T47D (cell line): Measurements from ENCODE around the gene CLEC18C.
"Not testable (repeated sequence)": the region's sequence is repeated elsewhere in the genome, so short reads cannot be mapped to it uniquely, and the experiment has no call there.

Source experiments
- DNase-seq, 2 experiments: peaks; one replicate each; pipeline versions ENCODE4 v3.0.0 to v3.0.0-alpha.2; 2011 to 2012; ENCODE audit warnings: low read depth in 1 of 2, low spot score in 1 of 2
- JUND ChIP-seq: IDR thresholded peaks from 2 replicates; pipeline ENCODE4 v1.6.1; 2012; ENCODE audit warnings: low read depth
- in situ Hi-C: cut with HindIII; loops from 2 replicates; pipeline ENCODE4 v1.10.0; 2016; ENCODE audit warnings: low sequenced_read_pairs, low pct_unique_long_range_greater_than_20kb

Gene CLEC18C

DNA sequence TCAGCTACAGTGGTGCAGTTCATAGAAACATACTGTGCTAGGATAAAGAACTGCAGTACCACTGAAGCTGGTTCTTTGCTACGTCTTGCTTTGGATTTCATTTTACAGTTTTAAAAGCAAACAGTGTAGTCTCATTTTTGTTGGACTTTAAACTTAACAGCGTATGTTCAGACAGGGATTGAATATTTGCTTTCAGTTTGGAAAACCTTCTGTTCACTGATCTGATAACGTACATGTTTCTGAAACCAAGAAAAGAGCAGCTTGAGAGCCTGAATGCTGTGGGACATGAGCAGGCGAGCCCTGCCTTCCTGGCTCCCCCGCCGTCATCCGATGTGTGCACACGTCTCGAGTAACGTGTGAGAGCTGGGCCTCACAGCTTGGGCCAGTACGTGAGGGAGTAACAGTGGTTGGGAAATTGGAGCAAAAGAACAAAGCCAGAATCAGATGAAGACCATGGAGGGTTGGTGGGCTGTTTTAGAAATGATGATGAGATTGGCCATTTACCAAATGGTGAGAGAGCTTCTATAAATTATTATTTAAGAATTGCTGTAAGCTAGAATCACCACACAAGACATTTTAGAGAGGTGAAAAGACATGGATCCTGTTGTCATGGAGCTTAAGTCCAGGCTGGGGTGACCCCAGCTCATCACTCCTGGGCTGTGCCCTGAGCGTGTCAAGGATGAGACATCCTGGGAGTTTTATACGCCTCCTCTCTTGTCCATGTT, 20.8 kb upstream of the CLEC18C start:
- TF ChIP-seq JUND, result no peak
- in situ Hi-C loops, result no loop called here
- no peak for DNase-seq

DNA sequence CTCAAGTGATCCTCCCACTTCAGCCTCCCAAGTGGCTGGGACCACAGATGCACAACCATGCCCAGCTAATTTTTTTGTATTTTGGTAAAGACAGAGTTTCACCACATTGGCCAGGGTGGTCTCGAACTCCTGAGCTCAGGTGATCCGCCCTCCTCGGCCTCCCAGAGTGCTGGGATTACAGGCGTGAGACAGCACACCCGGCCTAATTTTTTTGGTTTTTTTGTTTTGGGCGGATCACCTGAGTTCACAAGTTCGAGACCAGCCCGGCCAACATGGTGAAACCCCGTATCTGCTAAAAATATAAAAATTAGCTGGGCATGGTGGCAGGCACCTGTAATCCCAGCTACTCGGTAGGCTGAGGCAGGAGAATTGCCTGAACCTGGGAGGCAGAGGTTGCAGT, 18.9 kb upstream of the CLEC18C start:
- DNase-seq, in situ Hi-C loops: not testable (repeated sequence)

DNA sequence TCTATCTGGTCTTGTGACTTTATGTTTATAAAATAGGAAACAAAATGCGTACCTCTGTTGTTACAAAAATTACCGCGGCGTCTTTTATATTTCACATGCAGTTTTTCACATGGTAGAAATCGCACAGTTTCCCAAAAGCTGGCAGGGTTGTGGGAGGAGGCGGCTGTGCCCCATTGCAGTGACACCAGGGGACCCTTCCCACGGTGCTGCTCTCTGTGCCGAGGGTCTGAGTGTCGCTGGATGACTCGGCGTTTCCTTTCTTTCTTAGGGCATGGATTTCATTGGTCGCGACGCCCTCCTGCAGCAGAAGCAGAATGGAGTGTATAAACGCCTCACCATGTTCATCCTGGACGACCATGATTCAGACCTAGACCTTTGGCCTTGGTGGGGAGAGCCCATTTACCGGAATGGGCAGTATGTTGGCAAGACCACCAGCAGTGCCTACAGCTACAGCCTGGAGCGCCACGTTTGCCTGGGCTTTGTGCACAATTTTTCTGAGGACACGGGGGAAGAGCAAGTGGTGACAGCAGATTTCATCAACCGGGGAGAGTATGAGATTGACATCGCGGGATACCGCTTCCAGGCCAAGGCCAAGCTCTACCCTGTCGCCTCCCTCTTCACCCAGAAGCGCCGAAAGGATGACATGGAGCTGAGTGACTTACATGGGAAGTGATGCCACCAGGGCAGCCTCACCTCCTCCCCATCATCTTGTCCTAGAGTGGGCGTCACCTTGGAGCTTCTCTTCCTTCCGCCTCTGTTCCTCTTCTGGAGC, 17.2 kb upstream of the CLEC18C start:
- in situ Hi-C loops, result no loop called here
- no peak for DNase-seq

DNA sequence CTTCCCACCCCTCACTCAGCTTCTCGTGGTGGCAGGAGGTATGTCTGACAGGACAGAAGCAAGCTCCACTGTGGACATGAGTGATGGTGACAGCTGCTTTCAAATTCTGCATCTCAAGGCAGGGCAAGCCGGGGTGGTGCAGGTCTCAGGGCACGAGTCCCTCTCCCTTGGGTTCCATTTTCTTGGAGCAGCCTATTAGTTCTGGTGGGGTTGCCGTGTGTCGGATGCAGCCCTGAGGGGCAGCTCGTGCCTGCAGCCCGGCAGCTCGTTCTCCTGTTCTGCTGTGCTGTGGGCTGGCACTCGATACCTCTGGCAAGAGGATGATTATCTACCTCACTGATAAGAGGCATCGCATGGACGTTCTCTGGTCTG, 16.5 kb upstream of the CLEC18C start:
- in situ Hi-C loops, result no loop called here
- DNase-seq, result no peak
- no peak for TF ChIP-seq JUND

More for the DNA sequence above, 17.2 kb upstream of the CLEC18C start:
- TF ChIP-seq JUND, result no peak

DNA sequence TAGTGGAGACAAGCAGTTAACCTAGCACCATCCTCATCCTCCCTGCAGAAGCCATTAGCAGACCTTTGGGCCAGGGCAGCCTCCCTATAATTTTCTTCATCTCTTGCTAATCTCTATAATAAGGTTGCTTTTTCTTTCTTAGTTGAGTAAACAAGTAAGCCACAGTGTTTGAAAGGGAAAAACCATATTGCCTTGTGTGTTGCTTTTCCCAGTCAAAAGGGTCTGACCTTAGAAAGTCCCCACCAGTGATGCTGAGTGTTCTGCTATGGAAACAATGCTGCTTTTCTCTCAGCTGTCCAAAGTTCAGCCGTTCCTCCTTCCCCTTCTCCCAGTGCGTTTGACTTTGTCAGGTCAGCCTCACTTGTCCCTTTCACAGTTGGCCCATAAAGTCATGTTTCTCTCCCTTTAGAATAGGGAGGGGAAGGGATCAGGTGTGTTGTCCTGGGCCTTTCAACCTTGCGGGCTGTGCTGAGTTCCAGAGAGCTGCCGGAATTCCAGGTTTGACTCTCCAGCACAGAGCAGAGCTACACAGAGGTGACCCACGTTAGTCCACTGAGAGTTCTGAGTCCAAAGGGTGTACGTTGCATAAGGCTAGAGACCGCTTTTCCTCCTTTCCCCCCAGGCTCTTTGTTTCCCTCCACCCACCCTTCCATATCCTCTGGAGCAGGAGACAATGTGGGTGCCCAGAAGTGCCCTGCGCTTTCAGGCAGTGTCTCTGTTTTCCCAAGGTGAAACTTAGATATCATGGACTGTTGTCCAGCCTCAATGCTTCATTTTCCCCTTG, 15.9 kb upstream of the CLEC18C start:
- no peak for TF ChIP-seq JUND
- no peak for DNase-seq
- in situ Hi-C loops, result no loop called here

DNA sequence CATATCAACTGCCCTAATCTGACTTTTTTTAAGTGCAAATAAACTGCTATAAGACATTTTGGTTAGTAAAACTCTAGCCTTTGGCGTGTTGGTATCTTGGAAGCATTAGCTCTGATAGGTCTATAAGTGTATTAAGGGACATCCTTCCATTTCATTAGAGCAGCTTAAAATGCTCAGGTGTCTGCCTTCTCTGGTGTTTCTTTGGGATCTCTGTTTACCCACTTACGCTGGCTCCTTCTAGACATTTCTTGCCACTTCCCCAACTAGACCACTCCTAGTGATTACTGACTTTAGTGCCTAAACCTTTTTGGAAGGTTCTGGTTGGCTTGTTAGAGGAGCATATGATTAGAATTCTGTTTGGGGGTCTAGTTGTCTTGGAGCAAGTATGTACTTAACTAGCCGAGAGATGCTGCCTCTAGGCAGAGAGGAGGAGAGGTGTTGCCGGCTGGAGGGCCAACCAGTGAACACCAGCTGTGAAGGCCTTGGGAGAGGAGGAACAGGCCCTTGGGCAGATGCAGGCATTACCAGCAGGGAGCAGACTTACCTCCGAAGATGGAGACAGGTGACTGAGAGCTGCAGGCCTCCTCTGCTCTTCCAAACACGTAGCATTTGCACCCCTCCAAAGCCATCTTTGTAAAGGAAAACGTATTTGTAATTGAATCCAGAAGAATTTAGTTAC, 15.2 kb upstream of the CLEC18C start:
- no peak for TF ChIP-seq JUND
- in situ Hi-C loops, result no loop called here
- DNase-seq, result peak; percentile 24 to 47

DNA sequence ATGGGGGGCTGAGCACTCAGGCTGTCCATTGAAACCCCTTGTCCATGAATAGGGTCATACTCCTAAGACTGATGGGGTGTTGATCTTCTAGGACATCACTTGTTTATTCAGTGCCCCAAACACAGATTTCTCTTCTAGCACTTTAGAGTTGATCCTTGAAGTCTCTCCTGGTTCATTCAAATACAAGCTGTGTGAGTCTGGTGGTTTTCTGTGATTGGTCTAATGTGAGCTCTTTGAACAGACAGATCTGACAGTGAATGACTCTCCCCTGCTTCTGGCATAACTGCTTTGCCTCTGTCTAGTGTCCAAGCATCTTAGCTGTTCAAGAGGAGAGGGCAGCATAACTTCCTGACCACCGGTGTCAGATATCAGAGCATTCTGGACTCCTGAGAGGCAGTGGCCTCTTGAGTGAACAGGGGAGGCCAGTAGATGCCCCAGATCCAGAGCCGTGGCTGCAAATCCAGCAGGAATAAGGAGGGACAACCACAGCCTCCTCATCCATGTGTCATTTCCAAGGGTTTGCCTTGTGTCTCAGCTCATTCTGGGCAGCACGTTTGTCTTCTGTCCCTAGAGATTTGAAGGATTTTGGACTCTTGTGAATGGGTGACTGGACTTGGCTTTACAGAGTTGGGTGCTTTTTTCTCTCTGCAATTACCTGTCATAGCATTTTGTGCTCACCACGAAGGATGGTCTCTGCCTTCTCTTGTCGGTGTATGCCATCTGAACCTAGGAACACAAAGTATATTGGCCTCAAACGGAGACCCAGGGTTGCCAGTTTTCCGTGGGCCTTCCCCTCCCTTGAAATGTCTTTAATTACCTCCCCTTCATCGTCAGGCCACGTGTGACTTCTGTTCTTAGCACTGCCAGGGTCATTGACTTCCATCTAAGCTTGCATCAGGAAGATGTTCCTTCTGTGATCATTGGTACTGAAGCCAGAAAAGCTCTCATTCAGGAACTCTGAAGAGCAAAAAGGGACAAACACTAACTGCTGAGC, 13.9 kb upstream of the CLEC18C start:
- in situ Hi-C loops, result no loop called here
- TF ChIP-seq JUND, result no peak
- no peak for DNase-seq

DNA sequence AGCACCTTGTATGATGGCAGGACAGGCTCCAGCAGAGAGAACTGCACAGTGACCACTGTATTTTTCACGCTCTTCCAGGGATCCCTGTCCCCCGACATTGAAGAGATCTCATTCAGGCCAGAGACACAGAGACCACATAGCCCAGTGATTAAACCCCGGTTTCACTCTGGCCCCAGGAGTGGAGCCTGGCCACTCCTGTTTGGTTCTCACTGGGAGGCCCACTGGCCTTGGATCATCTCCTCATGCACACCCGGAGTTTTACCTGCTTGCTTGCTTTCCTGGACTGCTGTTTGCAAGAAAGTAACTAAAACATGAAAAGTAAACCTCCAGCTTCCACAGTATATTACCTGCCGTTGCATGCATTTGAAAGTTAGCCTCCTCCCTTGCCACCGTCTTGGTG, 13.2 kb upstream of the CLEC18C start:
- no peak for TF ChIP-seq JUND
- in situ Hi-C loops, result no loop called here
- DNase-seq, result no peak

DNA sequence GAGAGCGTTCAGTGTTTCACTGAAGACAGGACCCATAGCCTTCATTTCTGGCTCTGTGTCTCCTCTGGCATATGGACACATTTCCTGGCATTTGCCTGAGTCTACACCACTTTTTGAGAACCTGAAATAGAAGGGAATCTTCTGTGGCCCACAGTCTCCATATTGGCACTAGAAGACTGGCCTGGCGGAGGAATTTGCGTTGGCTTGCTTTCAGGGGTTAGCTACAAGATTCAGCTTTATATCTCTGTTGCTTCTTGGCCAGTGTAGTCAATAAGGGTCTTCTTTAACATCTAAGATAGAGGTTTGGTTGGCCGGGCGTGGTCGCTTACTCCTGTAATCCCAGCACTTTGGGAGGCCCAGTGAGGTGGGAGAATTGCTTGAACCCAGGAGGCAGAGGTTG, 12.8 kb upstream of the CLEC18C start:
- TF ChIP-seq JUND, result no peak
- DNase-seq, result no peak
- in situ Hi-C loops, result no loop called here

DNA sequence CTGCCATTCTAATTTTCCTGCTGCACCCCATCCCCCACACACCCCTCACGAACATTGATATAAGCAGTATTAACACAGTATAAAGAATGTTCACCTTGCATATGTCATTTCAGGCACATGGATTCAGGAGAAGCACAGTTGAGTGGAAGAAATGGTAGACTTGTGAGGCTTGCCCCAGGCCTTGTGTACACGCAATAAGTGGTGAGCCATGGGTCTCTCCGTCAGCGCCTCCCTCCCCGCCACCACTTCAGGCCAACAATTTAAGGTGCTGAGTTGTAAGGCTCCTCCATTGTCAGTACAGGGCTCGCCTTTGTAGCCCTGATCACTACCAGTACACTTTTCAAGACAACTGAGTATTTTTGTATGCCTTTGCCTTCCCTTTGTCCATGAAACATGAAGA, 12.2 kb upstream of the CLEC18C start:
- DNase-seq, result no peak
- in situ Hi-C loops, result no loop called here
- no peak for TF ChIP-seq JUND

DNA sequence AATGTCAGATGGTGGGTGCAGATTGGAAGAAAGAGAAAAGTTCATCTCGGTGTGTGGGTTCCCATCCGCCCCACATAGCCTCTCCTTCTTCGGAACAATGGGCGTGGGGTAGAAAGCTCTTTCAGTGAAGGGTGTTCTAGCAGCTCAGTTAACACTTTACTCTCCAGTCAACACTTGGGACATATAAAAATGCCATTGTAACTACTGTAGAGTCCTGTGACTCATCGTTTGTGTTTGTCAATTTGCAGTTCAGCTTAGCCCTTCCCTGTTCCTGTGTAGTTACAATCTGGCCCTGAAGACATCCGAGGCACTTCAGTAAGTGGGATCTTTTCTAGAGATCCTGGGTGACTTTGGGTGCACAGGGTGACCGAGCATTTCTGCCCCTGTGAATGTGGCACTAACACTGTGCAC, 11.5 kb upstream of the CLEC18C start:
- DNase-seq, result peak; percentile 53
- no peak for TF ChIP-seq JUND
- in situ Hi-C loops, result no loop called here

DNA sequence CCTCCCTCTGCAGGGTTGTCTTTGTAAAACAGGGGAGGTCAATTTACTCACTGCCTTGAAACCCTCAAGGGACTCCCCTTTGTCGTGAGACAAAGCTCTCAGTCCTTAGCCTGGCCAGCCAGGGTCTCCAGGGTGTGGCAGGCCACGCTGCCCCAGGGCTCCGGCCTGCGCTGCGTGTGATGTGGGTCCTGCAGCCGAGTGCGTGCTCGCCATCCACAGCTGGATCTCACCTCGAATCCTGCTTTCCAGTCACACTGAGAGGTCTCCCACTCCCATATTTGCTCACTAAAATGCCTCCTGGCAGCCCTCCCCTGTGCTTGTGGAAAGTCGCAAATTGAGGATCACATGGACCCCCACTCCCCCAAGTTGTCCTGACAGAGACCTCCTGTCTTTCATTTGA, 10.0 kb upstream of the CLEC18C start:
- no peak for TF ChIP-seq JUND
- no peak for DNase-seq
- in situ Hi-C loops, result no loop called here

DNA sequence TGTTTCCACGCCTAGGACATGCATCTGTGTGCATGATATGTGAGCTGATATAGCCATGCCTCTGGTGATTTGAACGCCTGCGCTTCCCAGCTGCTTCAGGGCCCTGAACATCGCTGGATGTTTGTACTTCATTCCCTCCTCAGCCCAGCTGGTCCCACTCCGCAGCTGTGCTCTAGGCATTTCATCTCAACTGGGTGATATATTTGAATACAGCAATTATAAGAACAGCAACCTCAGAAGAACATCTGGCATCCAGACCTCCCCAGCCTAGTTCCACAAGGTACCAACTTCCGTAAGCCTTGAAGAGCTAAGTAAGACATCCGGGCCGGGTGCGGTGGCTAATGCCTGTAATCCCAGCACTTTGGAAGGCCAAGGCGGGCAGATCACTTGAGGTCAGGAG, 6.9 kb upstream of the CLEC18C start:
- in situ Hi-C loops, DNase-seq: not testable (repeated sequence)

DNA sequence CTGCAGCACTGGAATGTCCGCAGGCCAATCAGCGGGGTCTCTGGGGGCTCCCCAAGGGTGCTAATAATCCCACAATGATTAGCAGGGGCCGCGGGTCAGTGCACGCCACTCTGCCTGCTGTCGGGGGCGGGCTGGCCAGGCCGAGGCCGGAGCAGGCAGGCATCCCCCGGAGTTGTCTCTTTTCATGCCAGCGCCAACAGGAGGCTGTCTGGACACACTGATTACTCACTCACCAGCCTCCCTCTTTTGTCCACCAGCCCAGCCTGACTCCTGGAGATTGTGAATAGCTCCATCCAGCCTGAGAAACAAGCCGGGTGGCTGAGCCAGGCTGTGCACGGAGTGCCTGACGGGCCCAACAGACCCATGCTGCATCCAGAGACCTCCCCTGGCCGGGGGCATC, 329 bp downstream of the CLEC18C start:
- in situ Hi-C loops, DNase-seq: not testable (repeated sequence)

DNA sequence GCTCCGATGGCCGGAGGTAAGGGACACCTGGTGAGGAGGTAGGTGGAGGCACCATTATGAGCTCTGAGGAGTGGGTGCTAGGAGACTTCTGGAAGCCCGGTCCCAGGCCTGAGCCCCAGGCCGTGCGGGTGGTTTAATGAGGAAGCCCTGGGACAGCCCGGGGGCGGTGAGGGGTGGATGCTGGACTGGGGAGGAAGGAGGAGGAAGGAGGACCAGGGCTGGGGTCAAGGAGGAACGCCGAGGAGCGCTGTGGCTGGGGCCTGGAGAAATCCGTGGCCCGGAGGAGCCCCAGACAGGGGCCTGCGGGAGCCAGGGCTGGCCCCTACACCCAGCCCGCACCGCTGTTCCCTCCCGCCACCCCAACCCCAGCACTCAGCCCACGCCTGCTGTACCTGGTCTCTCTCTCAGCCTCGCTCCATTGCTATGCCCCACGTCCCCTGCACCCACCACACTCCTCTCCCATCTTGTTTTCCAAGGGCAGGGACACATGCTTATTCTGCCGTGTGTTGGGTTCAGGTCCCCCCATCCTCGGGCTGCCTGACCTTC, 873 bp downstream of the CLEC18C start:
- DNase-seq, in situ Hi-C loops: not testable (repeated sequence)

DNA sequence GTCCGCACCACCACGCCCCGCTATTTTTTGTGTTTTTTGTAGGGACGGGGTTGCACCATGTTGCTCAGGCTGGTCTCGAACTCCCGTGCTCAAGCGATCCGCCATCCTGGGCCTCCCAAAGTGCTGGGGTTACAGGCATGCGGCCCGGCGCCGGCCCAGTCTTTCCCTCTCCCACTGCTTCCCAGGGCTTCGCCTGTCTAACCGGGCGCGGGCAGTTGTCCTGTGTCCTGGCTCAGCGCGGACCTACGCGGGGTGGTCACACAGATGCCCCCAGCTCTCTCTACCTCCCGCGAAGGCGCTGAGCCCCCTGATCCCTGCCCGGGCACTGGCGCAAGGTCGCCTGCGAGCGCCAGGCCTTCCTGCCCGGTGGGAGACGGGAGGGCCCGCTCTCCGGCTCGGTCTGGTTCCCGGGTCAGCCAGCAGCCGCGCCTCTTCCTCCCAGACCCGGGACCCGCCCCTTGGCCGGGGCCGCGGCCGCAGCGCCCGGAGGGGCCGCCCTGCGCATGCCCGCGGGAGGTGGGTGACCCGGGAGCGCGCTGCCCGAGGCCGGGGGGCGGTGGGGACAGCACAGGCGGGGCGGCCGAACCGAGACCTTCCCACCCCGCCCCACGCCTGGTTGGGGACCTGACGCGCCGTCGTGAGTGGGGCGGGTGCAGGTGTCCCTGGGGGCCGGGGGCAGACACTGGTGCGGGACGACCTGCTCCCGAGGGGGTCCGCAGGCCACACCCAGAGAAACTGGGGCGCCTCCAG, 14.4 kb downstream of the CLEC18C start:
- in situ Hi-C loops, DNase-seq: not testable (repeated sequence)
